ENCODE results near the gene PBOV1.

The PBOV1 gene

GRCh38 chr6:138203315-138203714 lies 15.0 kb downstream of the PBOV1 start:
- peak; percentile 98 for DNase-seq

DNA sequence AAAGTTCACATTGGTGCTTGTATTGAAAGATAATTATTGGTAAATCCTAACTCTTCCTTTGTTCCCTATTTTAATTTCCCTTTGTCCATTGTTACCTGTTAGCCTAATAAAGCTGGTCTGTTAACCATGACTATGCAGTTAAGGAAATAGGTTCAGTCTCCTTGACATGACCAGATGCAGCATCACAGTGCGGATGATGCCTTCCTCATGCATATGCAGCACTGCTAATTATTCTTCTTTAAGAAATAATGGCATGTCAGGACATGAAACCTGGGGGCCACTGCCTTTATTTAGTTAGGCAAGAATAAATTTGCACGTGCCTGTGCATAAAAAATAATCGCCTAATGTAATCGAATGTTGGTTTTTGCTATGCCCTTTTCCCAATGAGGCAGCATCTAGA lies 16.5 kb downstream of the PBOV1 start:
- DNase-seq, result no peak

DNA sequence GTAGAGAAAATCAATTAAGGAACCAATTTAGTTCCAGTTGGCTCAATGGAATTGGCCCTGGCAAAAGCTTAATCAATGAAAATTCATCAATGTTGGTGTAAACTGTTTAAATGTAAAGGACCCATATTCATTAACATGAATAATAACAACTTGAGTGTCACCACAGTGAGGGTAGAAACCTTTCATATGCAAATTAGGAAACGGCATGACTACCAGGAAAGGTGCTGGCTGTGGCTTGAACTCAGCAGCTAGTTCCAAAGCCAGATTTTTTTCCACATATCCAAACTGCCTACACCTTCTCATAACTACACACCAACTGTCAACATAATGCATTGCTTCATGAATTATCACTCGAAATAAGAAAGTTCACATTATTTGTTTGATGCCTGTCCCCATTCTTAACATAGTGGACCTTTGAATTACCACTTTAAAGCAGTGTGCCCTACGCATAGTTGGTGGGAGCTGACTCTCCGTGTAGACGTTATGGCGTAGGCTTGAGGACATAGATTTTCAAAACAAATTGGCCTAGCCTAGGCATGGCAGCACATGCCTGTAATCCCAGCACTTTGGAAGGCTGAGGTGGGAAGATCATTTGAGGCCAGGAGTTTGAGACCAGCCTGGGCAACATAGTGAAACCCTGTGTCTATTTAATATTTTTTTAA lies 19.7 kb downstream of the PBOV1 start:
- no peak for DNase-seq

GRCh38 chr6:138197570-138197969 lies 20.7 kb downstream of the PBOV1 start:
- DNase-seq, result no peak

DNA sequence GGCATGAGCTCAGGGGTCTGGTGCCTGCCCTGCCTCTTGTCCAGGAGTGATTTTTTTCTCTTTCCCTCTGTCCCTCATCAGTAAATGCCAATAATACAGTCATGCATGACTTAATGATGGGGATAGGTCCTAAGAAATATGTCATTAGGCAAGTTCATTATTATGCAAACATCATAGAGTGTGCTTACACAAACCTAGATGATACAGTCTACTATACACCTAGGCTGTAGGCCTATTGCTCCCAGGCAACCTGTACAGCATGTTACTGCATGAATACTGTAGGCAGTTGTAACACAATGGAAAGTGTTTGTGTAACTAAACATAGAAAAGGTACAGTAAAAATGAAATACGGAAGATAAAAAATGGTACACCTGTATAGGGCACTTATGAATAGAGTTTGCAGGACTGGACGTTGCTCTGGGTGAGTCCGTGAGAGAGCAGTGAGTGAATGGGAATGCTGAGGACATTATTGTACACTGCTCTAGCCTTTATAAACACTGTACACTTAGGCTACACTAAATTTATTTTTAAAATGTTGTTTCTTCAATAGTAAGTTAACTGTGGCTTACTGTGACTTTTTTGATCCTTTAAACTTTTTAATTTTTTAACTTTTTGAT lies 22.1 kb downstream of the PBOV1 start:
- no peak for DNase-seq

GRCh38 chr6:138194287-138194686 lies 24.0 kb downstream of the PBOV1 start:
- no peak for DNase-seq

- DNase-seq, result peak; percentile 92
Measured at GRCh38 chr6:138188278-138188941, 29.9 kb downstream of the PBOV1 start.

DNA sequence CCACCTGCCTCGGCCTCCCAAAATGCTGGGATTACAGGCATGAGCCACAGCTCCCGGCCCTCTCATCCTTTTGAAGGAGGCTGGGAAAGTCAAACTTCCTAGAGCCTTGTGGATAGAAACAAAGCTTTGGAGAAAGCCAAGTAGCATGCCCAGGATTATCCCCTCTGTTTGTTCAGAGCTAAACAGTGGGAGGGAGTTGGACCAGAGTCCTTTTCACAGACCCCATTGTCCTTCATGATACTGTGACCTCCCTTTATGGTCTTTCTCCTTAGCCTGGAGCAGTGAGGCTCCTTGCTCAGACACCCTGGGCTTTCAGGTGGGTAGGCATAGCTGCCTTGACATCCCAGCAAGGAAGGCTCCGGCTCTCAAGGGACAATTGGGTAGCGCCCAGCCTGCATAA lies 31.1 kb downstream of the PBOV1 start:
- no peak for DNase-seq

DNA sequence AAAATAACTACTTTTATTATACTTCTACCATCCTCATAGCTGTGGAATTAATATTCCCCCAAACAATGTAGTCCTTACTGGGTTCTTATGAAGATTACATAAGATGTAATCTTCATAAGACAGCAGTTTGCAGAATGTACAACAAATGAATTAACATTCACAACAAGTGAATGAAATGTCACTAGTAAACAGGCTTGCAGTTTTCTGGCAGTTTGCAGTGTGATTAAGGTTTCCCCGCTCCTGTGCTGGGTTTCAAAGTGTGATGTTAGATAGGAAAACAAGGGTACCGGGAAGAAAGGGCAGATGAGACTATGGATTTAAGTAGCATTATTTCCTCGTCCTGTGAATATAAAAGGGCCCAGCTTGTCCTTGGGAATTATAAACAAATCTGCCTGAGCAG lies 34.1 kb downstream of the PBOV1 start:
- DNase-seq, result no peak

DNA sequence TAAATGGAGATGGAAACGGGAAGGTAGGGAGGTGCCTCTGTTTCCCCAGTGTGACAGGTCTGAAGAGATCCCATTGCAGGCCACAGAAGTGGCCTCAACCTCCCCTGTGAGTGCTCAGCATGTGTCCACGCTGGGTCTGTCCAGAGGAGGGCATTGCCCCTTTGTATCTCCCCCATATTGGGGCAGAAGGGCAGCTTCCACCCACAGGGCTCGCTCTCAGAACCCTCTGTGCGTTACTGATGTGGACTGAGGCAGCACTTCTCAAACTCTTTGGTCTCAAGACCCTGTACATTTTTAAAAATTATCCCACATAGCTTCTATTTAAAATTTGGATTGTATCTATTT lies 34.5 kb downstream of the PBOV1 start:
- no peak for DNase-seq

GRCh38 chr6:138182939-138183789 lies 35.1 kb downstream of the PBOV1 start:
- DNase-seq, result peak; percentile 86

GRCh38 chr6:138176652-138177232 lies 41.5 kb downstream of the PBOV1 start:
- no peak for DNase-seq

DNA sequence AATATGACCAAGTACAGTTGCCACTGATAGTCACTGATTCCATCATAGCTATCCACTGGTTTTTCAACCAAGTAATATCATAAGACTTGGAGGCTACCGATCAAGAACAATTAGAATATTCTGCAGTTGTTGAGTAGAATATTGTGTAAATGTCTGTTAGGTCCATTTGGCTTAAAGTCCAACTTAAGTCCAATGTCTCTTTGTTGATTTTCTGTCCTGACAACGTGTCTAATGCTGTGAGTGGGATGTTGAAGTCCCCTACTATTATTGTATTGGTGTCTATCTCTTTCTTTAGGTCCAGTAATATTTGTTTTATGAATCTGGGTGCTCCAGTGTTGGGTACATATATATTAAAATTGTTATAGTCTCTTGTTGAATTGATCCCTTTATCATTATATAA lies 42.7 kb downstream of the PBOV1 start:
- DNase-seq, result no peak

Measured in DMS79 treated with DMSO at 0.1 percent for 48 hours (cell line).